GM19025 (cell line): ENCODE results near the gene TGFBR3L.

Experiments
- ATAC-seq: cut with Tn5 transposase; IDR thresholded peaks from one replicate; pipeline ENCODE4 v1.9.1; 2021; ENCODE audit warnings: mild to moderate bottlenecking, low read depth, moderate library complexity; ENCODE audit not compliant: unreplicated experiment

The TGFBR3L gene

DNA sequence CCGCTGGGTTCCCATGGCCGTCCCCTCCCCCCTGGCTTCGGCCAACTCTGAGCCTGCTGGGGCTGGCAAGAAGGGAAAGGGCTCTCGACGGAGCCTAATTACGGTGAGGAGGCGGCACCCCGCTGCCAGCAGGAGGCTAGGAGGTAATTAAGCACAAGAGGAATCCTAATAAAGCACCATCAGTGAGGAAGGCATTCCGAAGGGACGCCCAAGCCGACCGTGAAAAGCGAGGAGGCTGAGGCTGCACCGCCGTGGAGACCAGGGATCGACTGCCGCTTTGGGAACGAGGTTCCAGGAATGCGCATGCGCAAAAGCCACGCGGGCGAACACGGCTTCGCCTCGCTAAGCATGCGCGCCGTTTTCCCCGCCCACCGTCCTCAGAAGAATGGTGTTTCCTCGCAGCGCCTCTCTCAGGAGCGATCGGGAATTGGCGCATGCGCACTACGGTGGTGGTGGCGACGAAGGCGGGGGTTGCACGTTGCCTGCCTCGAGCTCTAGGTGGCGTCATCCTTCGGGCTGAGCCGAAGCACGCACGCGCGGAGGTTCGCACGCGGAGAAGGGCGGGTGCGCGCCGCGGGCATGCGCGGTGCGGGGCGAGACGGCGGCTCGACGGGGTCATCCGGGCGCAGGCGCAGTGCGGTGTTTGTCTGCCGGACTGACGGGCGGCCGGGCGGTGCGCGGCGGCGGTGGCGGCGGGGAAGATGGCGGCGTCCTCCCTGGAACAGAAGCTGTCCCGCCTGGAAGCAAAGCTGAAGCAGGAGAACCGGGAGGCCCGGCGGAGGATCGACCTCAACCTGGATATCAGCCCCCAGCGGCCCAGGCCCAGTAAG, 11.2 kb upstream of the TGFBR3L start, which contains the start of gene MAP2K7:
Gene MAP2K7 (plus strand): TSS at position 634 of the 830 bp plus-strand sequence. CDS start 68 bp downstream, at position 702.
- peak; percentile 89 for ATAC-seq

DNA sequence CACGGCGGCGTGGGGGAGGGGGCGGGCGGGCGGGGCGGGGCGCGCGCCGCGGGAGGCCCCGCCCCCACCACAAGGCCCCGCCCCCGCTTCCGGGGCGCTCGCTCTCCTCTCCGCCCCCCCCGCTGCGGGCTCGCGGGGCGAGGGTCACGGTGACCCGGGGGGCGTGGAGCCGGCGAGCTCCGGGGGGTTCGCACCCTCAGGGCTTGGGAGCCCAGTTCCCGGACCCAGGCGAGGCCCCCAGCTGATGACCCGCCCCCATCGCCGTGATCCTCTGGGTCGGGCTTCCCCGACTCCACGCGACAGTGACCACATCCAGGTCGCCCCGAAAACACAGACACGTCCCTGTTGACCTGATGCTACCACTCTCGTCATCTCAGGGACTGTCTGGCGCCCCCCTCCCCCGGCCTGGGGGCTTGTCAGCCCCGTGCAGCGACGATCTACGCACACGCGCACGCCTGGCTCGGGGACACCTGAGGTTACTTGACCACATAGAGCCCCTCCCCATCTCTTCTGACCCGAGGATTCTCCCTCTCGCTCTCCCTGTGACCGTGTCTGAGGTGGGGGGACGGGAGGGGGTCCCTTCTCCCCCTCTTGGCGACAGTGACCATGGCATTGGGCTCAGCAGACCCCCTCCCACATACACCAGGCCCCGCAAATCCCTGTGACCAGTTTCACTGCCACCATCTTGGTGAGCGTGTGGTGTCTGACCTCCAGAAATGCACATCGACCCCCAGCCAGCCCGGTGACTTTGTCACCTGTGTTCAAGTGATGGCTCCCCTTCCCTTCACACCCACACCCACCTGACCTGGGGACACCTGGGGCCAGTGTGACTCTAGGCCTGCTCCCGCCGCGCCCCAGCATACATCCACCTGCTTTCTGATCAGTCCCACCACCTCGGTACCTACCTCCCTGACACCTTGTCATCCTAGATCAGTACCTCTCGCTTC, 10.3 kb upstream of the TGFBR3L start:
- peak; percentile 26 for ATAC-seq

DNA sequence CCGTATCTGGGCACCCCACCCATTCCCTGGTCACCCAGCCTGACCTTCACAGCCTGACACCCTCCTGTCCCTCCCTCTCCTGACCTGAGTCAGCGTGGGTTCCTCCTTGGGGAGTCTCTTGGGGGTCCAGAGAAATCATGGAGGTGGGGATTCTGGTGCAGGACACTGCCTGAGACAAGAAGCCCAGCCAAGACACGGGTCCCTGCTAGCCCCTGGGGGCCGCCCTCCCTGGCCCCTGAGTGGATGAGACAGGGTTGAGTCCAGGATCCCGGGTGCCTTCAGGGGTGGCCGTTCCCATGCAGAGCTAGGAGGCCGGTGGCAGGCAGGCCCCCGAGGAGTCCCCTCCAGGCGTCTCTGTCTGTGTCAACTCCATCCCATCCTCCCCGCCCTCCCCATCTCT, 9.4 kb upstream of the TGFBR3L start:
- no peak for ATAC-seq

- ATAC-seq: no peak
Observed at GRCh38 chr19:7905859-7906258, 8.8 kb upstream of the TGFBR3L start.

DNA sequence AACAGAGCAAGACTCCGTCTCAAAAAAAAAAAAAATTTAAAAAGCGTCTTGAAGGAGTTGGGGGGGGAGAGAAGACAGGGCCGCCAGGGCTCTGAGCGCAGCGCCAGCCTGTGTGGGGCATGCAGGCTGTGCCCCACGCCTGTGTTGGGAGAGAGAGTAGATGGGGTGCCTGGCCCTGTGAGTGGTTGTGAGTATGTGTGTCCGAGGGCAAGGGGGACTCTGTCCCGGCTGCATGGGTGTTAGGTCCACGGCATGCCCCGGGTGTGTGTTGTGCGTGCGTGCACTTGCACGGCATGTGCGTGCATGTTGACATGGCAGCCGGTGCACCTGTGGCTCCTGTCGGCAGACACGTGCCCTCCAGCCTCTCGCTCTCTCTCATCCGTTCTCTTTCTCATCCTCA, 7.5 kb upstream of the TGFBR3L start:
- ATAC-seq: no peak

- no peak for ATAC-seq
Observed at GRCh38 chr19:7907544-7907943, 7.1 kb upstream of the TGFBR3L start.

- ATAC-seq: no peak
Observed at GRCh38 chr19:7908078-7908699, 6.4 kb upstream of the TGFBR3L start.

DNA sequence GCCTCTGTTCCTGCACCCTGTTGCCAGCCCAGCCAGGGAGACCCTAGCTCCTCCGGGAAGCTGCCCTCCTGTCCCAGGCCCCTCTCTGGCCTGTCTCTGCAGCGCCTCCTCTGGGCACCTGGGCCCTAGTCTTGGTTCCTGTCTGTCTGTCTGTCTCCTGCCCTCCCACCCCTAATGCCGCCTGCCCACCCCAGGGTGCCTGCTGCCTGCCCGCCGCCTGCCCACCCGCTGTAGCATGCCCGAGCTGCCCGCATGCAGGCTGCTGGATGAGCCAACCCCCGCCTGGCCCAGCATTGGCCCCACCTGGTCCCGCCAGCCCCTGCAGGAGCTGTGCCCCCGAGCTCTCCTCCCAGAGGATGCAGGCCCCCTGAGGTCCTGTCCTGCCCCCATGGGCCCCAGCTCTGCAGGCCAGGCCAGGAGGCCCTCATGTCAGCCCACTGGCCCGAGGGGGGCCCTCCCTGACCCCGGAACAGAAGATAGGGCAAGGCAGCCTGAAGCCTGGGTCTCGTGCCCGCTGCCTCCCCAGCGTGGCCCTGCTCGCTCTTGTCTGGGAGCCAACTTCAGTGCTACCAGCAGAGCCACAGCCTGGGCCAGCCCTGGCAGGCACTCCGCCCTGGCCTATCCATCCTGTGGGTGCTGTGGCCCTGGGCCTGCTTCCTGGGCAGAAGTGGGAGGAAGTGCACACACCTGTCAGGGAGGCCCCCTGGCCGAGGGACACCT, 5.7 kb upstream of the TGFBR3L start:
- no peak for ATAC-seq

DNA sequence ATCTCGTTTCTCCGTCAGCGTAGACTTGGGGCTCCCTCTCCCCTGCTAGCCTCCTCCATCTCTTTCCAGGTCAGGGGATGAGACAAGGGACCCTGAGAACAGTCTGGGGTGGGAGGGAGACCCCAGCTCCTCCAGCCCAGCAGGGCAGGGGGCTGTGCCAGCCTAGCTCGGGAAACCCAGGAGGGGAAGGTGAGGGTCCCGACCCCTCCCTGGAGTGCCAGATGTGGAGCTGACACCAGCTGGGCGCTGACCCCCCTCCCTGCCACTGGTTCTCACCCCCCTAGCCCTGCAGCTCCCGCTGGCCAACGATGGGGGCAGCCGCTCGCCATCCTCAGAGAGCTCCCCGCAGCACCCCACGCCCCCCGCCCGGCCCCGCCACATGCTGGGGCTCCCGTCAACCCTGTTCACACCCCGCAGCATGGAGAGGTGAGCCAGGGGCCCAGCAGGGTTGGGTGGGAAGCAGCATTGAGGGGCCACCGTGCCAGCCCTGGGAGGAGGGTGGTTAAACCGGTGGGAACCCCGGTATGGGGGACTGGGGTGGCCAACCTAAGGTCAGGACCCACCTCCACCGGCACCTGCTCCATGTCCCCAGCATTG, 5.1 kb upstream of the TGFBR3L start:
- no peak for ATAC-seq

DNA sequence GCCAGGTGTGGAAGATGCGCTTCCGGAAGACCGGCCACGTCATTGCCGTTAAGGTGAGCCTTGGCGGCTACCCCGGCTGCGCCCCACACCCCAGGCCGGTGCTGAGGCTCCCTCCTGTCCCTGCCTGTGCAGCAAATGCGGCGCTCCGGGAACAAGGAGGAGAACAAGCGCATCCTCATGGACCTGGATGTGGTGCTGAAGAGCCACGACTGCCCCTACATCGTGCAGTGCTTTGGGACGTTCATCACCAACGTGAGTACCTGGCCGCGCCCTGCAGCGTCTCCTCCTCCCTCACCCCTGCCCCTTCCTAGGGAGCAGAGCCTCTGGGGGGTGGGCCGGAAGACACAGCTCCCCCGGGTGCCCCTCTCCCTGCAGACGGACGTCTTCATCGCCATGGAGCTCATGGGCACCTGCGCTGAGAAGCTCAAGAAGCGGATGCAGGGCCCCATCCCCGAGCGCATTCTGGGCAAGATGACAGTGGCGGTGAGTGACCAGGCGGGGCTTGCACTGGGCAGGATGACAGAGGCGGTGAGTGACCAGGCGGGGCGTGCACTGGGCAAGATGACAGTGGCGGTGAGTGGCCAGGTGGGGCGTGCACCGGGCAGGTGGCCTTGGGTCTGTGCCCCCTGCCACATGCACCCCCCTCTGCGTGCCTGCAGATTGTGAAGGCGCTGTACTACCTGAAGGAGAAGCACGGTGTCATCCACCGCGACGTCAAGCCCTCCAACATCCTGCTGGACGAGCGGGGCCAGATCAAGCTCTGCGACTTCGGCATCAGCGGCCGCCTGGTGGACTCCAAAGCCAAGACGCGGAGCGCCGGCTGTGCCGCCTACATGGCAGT, 4.1 kb upstream of the TGFBR3L start:
- no peak for ATAC-seq

- no peak for ATAC-seq
Observed at GRCh38 chr19:7911508-7912143, 3.0 kb upstream of the TGFBR3L start.

GRCh38 chr19:7912144-7912696, 2.4 kb upstream of the TGFBR3L start:
- ATAC-seq: no peak

- ATAC-seq: no peak
Observed at GRCh38 chr19:7912697-7913564, 1.7 kb upstream of the TGFBR3L start.

DNA sequence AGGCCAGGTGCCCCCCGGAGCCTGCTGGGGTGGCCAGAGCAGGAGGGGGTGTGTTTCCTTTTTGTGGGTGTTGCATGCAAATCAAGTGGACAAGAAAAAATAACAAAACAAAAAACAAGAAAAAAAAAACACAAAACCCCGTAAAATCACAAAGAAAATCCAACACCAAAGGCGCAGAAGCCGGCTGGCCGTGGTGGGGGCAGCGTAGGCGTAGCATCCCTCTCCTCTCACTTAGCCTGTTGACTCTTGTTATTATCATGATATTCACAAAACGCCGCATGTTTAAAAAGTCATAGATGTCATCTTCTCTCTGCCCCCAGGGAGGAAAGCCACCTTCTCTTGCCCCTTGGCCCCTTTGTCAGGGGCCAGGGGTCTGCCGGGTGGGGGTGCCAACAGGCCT, 978 bp upstream of the TGFBR3L start:
- no peak for ATAC-seq

DNA sequence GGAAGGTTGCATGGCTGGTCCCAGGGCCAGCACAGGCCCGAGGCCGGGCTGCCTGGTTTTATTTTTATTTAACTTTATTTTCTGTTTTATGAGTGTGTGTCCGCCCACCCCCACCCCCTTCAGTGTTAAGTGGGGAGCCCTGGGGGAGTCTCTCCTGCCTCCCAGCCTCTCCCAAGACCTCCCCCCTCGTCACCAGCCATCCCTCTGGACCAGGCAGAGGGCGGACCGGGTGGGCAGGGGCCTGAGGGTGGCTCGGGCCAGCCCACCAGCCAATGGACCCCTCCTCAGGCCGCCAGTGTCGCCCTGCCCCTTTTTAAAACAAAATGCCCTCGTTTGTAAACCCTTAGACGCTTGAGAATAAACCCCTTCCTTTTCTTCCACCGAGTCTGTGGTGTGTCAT, 531 bp upstream of the TGFBR3L start:
- ATAC-seq: no peak

GRCh38 chr19:7915250-7916102, 846 bp downstream of the TGFBR3L start:
- no peak for ATAC-seq
